Suprapubic skin (tissue), 4 donors: ENCODE results near the gene GSTM2. TPM values are rescaled to one million over a fixed set of nuclear protein-coding genes. Genes with fewer than 3 reads are reported as not detected.

ENCODE experiments used
- DNase-seq, 2 donors: peaks; one replicate each; pipeline ENCODE4 v3.0.0-alpha.2; 2019; ENCODE audit warnings: low spot score in 2 of 2
- H3K27ac ChIP-seq: fragments of 200-600 bp; sonication (generic); one replicate; pipeline ENCODE4 v1.5.1; 2019
- H3K27me3 ChIP-seq: fragments of 200-600 bp; sonication (generic); one replicate; pipeline ENCODE4 v1.5.1; 2019
- H3K36me3 ChIP-seq: fragments of 200-600 bp; sonication (generic); one replicate; pipeline ENCODE4 v1.5.1; 2019
- H3K4me1 ChIP-seq: fragments of 200-600 bp; sonication (generic); one replicate; pipeline ENCODE4 v1.5.1; 2019
- H3K4me3 ChIP-seq: fragments of 200-600 bp; sonication (generic); one replicate; pipeline ENCODE4 v1.5.1; 2019; ENCODE audit warnings: mild to moderate bottlenecking
- H3K9me3 ChIP-seq: fragments of 200-600 bp; sonication (generic); one replicate; pipeline ENCODE4 v1.5.1; 2019
- CTCF ChIP-seq, 2 donors: fragments of 200-600 bp in 1 of 2; fragments of 450-650 bp in 1 of 2; sonication (generic) in 1 of 2; IDR thresholded peaks; one replicate each; pipeline ENCODE4 v1.5.1; 2016 to 2019; ENCODE audit warnings: antibody characterized with exemption in 2 of 2, mild to moderate bottlenecking in 1 of 2, moderate library complexity in 1 of 2
- EP300 ChIP-seq: sonication (generic); formaldehyde crosslinking; IDR thresholded peaks from one replicate; pipeline ENCODE4 v1.6.1; 2017; ENCODE audit warnings: antibody characterized with exemption
- POLR2A ChIP-seq, 2 donors: fragments of 450-650 bp; IDR thresholded peaks; one replicate each; pipeline ENCODE4 v1.6.1; 2017; ENCODE audit warnings: antibody characterized with exemption in 2 of 2, mild to moderate bottlenecking in 2 of 2, moderate library complexity in 2 of 2
- POLR2AphosphoS5 ChIP-seq, 3 donors: sonication (generic); formaldehyde crosslinking; IDR thresholded peaks; one replicate each; pipeline ENCODE4 v1.6.1; 2017; ENCODE audit warnings: antibody characterized with exemption in 3 of 3
- WGBS: methylation state at CpG from one replicate; pipeline ENCODE4 v1.1.5; 2018; 5-methylcytosine and 5-hydroxymethylcytosine counted together
- total RNA-seq, 4 donors: library from RNA; depleted of rRNA; stranded (reverse); fragments of >200 nt; gene quantifications; one replicate each; pipeline ENCODE4 v1.1.0, GENCODE V29; 2016

The GSTM2 gene
- total RNA-seq, 4 donors from 2014 or later: 103 to 366 (median 186) TPM

DNA sequence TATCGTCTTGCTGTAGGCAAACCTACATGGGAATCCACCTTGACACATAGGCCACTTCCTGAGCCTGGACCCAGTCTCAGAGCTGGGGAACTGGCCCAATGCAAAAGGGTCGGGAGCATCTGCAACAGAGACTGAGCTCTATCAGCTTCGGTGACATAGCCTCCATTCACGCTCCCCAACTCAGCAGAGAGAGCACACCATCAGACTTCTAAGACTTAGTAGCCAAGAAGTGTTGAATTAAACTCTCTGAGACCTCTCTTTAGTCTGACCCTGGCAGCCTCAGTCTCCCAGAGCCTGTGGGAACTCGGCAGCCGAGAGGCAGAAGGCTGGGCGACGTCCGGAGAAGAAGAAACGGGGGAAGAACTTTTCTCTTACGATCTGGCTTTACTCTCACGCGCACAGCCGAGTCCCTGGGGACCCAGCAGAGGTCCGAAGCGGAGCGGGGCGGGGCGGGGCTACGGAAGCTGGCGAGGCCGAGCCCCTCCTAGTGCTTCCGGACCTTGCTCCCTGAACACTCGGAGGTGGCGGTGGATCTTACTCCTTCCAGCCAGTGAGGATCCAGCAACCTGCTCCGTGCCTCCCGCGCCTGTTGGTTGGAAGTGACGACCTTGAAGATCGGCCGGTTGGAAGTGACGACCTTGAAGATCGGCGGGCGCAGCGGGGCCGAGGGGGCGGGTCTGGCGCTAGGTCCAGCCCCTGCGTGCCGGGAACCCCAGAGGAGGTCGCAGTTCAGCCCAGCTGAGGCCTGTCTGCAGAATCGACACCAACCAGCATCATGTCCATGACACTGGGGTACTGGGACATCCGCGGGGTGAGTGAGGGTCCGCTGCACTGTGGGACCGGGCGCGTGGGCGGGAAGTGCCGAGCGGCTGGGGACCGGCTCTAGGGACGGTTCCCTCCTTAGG lies 12.0 kb upstream of the GSTM2 start, which contains the start of gene GSTM4:
Gene GSTM4 (plus strand): TSS at position 485 of the 905 bp plus-strand sequence. CDS start 291 bp downstream, at position 776.
- Histone ChIP-seq H3K27me3 (no peaks in the 10 kb centered on the region), H3K4me3 (peak within 1 kb of the TSS; percentile 82), H3K27ac (peak within 1 kb of the TSS; percentile 83), H3K36me3 (peaks cover 3% of the 10 kb centered on the region), H3K4me1 (peaks cover 17% of the 10 kb centered on the region), H3K9me3 (no peaks in the 10 kb centered on the region)
- DNase-seq: peak; percentile 87 to 93
- no peak for TF ChIP-seq POLR2AphosphoS5 (IDR thresholded peaks at IDR 0.05)
- no peak for TF ChIP-seq POLR2A (IDR thresholded peaks at IDR 0.05)
- TF ChIP-seq EP300: no peak
- no peak for TF ChIP-seq CTCF (IDR thresholded peaks at IDR 0.05)
- WGBS: under 1% methylated on average over 25 of the region's 54 CpGs

DNA sequence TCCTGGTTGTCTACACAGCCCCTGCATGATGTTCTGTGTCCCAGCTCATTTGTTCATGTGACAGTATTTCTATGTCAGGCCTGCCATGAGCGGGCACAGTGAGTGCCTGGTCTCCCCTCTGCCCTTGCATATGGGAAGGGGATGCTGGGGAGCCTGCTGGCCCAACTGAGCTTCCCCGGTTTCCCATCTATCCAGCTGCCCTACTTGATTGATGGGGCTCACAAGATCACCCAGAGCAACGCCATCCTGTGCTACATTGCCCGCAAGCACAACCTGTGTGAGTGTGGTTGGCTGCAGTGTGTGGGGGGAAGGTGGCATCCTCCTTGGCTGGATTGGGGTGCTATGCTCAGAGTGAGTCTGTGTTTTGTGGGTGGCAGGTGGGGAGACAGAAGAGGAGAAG lies 10.5 kb upstream of the GSTM2 start:
- H3K4me1 ChIP-seq: peaks cover 17% of the 10 kb centered on the region
- TF ChIP-seq POLR2AphosphoS5 (IDR thresholded peaks at IDR 0.05) (no peak), EP300 (no peak), CTCF (IDR thresholded peaks at IDR 0.05) (no peak), POLR2A (IDR thresholded peaks at IDR 0.05) (no peak)
- DNase-seq: no peak
- H3K36me3 ChIP-seq: peaks cover 9% of the 10 kb centered on the region
- H3K27me3 ChIP-seq: no peaks in the 10 kb centered on the region
- no peak overlapping the region for H3K4me3 ChIP-seq
- H3K27ac ChIP-seq: no peak overlapping the region
- 81% methylated on average over 3 of the region's 4 CpGs for WGBS
- H3K9me3 ChIP-seq: no peaks in the 10 kb centered on the region

DNA sequence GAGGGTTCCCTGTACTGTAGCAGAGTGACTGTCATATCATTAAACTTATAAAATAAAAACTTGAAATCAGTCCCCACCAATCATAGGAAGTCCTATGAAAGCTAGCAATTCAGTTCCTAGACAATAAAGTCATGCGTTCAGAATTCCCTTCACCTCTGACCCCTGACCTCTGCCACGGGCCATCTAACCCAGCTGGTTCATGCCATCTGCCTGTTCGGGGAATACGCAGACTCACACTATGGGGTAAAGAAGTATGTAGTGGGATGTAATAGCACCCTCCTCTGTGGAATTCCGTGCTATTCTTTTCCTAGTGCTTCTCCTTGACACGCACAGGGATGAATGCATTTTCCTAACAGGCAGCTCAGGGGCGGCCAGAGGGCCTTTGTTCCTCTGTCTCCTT lies 9.9 kb upstream of the GSTM2 start:
- Histone ChIP-seq H3K36me3 (peaks cover 9% of the 10 kb centered on the region), H3K4me1 (peaks cover 17% of the 10 kb centered on the region), H3K9me3 (no peaks in the 10 kb centered on the region), H3K27me3 (no peaks in the 10 kb centered on the region), H3K4me3 (no peak overlapping the region), H3K27ac (no peak overlapping the region)
- 83% methylated on average over 7 of the region's 7 CpGs for WGBS
- TF ChIP-seq POLR2AphosphoS5 (IDR thresholded peaks at IDR 0.05): no peak
- TF ChIP-seq CTCF (IDR thresholded peaks at IDR 0.05): no peak
- no peak for TF ChIP-seq POLR2A (IDR thresholded peaks at IDR 0.05)
- TF ChIP-seq EP300: no peak
- no peak for DNase-seq

DNA sequence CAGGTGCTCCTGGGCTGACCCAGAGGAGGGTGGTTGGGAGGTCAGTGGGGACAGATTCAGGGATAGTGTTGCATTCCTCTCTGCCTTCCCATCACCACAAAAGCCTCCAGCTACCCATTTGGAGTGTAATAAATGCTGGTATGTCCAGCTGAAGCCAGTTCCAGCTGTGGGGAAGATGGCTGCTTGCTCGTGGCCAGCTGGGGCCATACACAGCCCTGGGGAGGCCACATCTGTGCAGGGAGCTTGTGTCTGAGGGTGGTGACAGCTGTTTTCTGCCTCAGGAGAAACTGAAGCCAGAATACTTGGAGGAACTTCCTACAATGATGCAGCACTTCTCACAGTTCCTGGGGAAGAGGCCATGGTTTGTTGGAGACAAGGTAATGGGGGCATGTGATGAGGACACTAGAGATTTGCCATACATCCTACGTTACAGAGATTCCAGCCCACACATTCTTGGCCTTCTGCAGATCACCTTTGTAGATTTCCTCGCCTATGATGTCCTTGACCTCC lies 9.3 kb upstream of the GSTM2 start:
- Histone ChIP-seq H3K27ac (no peak overlapping the region), H3K4me3 (no peak overlapping the region), H3K36me3 (peaks cover 9% of the 10 kb centered on the region), H3K9me3 (no peaks in the 10 kb centered on the region), H3K27me3 (no peaks in the 10 kb centered on the region), H3K4me1 (peaks cover 17% of the 10 kb centered on the region)
- DNase-seq: no peak
- no peak for TF ChIP-seq POLR2A (IDR thresholded peaks at IDR 0.05)
- no peak for TF ChIP-seq EP300
- no peak for TF ChIP-seq POLR2AphosphoS5 (IDR thresholded peaks at IDR 0.05)
- TF ChIP-seq CTCF (IDR thresholded peaks at IDR 0.05): no peak
- 52% methylated on average over 3 of the region's 3 CpGs for WGBS

DNA sequence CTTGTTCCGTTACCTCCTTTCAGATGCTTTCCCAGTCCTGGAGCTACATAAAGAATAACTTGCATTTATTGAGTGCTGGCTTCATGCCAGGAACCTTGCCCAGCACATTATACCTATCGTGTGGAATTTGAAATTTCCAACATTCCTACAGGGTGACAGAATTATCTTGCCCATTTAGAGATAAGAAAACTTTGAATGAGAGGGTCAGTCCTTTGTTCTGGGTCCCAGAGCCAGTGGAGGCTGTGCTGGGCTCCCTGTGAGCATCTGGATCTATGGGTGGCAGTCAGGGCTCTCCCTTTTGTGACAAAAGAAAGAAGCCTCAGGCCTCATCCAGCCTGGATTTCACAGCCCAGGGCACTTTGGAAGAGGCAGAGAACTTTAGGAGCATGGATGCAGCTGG lies 8.7 kb upstream of the GSTM2 start:
- DNase-seq: no peak
- peaks cover 17% of the 10 kb centered on the region for H3K4me1 ChIP-seq
- H3K27ac ChIP-seq: no peak overlapping the region
- H3K27me3 ChIP-seq: no peaks in the 10 kb centered on the region
- WGBS: 58% methylated on average over 2 of the region's 2 CpGs
- H3K4me3 ChIP-seq: no peak overlapping the region
- peaks cover 9% of the 10 kb centered on the region for H3K36me3 ChIP-seq
- TF ChIP-seq POLR2A (IDR thresholded peaks at IDR 0.05): no peak
- TF ChIP-seq EP300: no peak
- H3K9me3 ChIP-seq: no peaks in the 10 kb centered on the region
